Measurements from ENCODE around the gene SNU13. TPM values are rescaled to one million over a fixed set of nuclear protein-coding genes. Genes with fewer than 3 reads are reported as not detected.
"Not testable (repeated sequence)": the region's sequence is repeated elsewhere in the genome, so short reads cannot be mapped to it uniquely, and the experiment has no call there.

The SNU13 gene
- polyA plus RNA-seq (2013) = 120 TPM

DNA sequence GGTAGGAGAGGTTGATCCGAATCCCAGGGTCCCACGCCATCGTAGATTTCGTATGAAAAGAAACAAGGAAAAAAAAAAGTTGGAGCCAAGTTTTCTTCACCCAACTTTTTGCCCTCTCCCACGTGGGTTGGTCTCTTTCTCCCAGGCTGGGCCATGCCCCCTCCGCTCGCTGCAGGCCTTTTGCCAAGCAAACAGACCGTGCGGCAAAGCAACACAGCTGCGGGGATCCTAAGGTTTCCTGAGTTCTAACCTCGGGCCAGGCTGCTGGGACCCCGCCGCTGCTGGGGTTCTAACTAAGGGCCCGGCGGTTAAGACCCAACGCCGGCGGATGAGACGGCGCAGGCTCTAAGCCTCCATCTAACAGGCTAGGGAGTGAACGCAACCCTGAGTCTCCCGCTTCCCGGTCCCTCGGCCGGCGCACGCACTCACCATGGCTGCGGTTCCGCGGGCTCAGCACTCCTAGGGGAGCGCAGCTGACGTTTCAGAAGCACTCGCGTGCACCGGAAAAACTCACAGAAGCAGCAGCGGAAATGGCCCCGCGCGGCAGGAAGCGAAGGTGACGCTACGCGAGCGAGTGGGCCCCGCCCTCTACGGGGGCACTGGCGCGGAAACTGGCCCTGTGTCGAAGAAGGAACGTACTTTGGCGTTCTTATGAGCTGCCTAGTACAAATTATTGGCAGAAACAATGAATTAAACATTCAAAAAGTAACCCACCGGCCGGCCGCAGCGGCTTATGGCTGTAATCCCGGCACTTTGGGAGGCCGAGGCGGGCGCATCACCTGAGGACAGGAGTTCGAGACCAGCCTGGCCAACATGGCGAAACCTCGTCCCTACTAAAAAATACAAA is at the start of gene SNU13:
Gene SNU13, minus strand, starts transcription at position 503 of the 847 bp plus-strand sequence. Its CDS starts 71 bp downstream, at position 432.
- WGBS (ENCODE audit: insufficient coverage) = under 1% methylated on average over 59 of the region's 62 CpGs
- peak; percentile 97 to 98 (median 98) for DNase-seq
- H3K4me3 ChIP-seq (ENCODE audit: control insufficient read depth in 1 of 7, extremely low read depth in 1 of 7, insufficient read depth in 4 of 7, low read depth in 2 of 7, low read length in 6 of 7) = peak within 1 kb of the TSS; percentile 64 to 96 (median 84)
- peak within 1 kb of the TSS; percentile 95 to 99 for H3K27ac ChIP-seq (ENCODE audit: insufficient read depth in 1 of 2, low read depth in 1 of 2, low read length in 2 of 2, poor library complexity in 1 of 2, severe bottlenecking in 2 of 2)
- H3K36me3 ChIP-seq (ENCODE audit: control insufficient read depth in 4 of 4, insufficient read depth in 4 of 4, low read length in 3 of 4) = peaks cover 2 to 11% (median 6%) of the 10 kb centered on the region in 4 experiments
- peaks cover 10 to 21% (median 15%) of the 10 kb centered on the region in 4 experiments for H3K4me1 ChIP-seq (ENCODE audit: control extremely low read depth in 1 of 4, control insufficient read depth in 4 of 4, insufficient read depth in 4 of 4, low read length in 3 of 4)
- CTCF ChIA-PET = interaction anchor here (0.9 to 3.3 kb wide), 7 partner anchors 9 to 250 kb away, joined by 3 to 16 read pairs (median 4); partner anchors contain the start of genes CCDC134 and MEI1
- H3K9me3 ChIP-seq (ENCODE audit: control extremely low read depth in 1 of 5, control insufficient read depth in 4 of 5, insufficient read depth in 2 of 5, low read depth in 1 of 5, low read length in 4 of 5) = no peaks in the 10 kb centered on the region
- H3K27me3 ChIP-seq (replicated peaks in 2 of 5; ENCODE audit: control insufficient read depth in 4 of 5, insufficient read depth in 5 of 5, low read length in 4 of 5) = no peaks in the 10 kb centered on the region
- POLR2A ChIA-PET = interaction anchor here (0.5 to 1.5 kb wide), 5 partner anchors 9 to 144 kb away, joined by 3 to 13 read pairs (median 3); partner anchors contain the start of genes CCDC134 and SREBF2

GRCh38 chr22:41733241-41733640 is 44.6 kb upstream of the SNU13 start:
- POLR2A ChIA-PET; H3K9me3 ChIP-seq (ENCODE audit: control extremely low read depth in 1 of 5, control insufficient read depth in 4 of 5, insufficient read depth in 2 of 5, low read depth in 1 of 5, low read length in 4 of 5); H3K4me3 ChIP-seq (ENCODE audit: control insufficient read depth in 1 of 7, extremely low read depth in 1 of 7, insufficient read depth in 4 of 7, low read depth in 2 of 7, low read length in 6 of 7); H3K4me1 ChIP-seq (ENCODE audit: control extremely low read depth in 1 of 4, control insufficient read depth in 4 of 4, insufficient read depth in 4 of 4, low read length in 3 of 4); DNase-seq; H3K36me3 ChIP-seq (ENCODE audit: control insufficient read depth in 4 of 4, insufficient read depth in 4 of 4, low read length in 3 of 4); H3K27ac ChIP-seq (ENCODE audit: insufficient read depth in 1 of 2, low read depth in 1 of 2, low read length in 2 of 2, poor library complexity in 1 of 2, severe bottlenecking in 2 of 2); H3K27me3 ChIP-seq (replicated peaks in 2 of 5; ENCODE audit: control insufficient read depth in 4 of 5, insufficient read depth in 5 of 5, low read length in 4 of 5): not testable (repeated sequence)
- WGBS (ENCODE audit: insufficient coverage) = 95% methylated on average over 2 of the region's 4 CpGs
- CTCF ChIA-PET = interaction anchor here (0.7 to 1.8 kb wide), 2 partner anchors 36 kb away, joined by 3 to 4 read pairs; no protein-coding TSS in a partner anchor

DNA sequence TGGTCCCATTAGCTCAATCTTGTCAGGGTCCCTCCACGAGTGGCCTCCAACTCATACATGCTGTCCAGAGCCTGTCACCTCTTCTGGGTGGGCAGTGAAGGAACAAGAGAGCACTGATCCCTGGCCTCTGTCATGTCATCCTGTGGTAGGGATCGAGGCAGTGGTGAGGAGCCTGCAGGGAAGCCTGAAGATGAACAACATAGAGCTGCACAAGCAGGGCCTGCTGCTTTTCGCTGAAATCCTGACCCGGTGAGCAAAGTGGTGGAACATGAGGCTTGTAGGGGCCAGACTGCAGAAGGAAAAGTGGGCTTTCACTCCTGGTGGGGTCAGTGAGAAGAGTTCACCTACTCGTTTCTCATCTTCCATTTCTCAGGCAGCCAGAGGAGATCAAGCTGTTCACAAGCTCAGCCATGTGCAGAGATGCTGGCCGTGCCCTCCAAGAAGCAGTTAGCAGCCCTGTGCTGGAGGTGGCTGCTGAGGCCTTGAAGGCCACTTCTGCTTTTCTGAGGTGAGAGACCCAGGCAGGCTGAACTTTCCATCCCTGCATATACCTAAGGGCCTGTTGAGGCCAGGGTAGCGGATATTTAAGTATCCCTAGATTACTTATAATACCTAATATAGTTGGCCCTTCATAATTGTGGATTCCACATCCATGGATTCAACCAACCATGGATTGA is 43.6 kb upstream of the SNU13 start:
- no peaks in the 10 kb centered on the region for H3K36me3 ChIP-seq (ENCODE audit: control insufficient read depth in 4 of 4, insufficient read depth in 4 of 4, low read length in 3 of 4)
- no peaks in the 10 kb centered on the region for H3K4me1 ChIP-seq (ENCODE audit: control extremely low read depth in 1 of 4, control insufficient read depth in 4 of 4, insufficient read depth in 4 of 4, low read length in 3 of 4)
- DNase-seq = peak in 2 of 3 donors; percentile 17 to 27
- ChIA-PET POLR2A (no interaction called here), CTCF (interaction anchor here (0.7 kb wide), 1 partner anchor 35 kb away, joined by 3 read pairs; no protein-coding TSS in a partner anchor)
- no peak overlapping the region for H3K27ac ChIP-seq (ENCODE audit: insufficient read depth in 1 of 2, low read depth in 1 of 2, low read length in 2 of 2, poor library complexity in 1 of 2, severe bottlenecking in 2 of 2)
- H3K9me3 ChIP-seq (ENCODE audit: control extremely low read depth in 1 of 5, control insufficient read depth in 4 of 5, insufficient read depth in 2 of 5, low read depth in 1 of 5, low read length in 4 of 5) = no peaks in the 10 kb centered on the region
- H3K27me3 ChIP-seq (replicated peaks in 2 of 5; ENCODE audit: control insufficient read depth in 4 of 5, insufficient read depth in 5 of 5, low read length in 4 of 5) = no peaks in the 10 kb centered on the region
- WGBS (ENCODE audit: insufficient coverage) = 93% methylated on average over 5 of the region's 7 CpGs
- no peak overlapping the region for H3K4me3 ChIP-seq (ENCODE audit: control insufficient read depth in 1 of 7, extremely low read depth in 1 of 7, insufficient read depth in 4 of 7, low read depth in 2 of 7, low read length in 6 of 7)

- ChIA-PET POLR2A (no interaction called here), CTCF (no interaction called here)
- Histone ChIP-seq H3K4me3 (ENCODE audit: control insufficient read depth in 1 of 7, extremely low read depth in 1 of 7, insufficient read depth in 4 of 7, low read depth in 2 of 7, low read length in 6 of 7) (no peak overlapping the region), H3K4me1 (ENCODE audit: control extremely low read depth in 1 of 4, control insufficient read depth in 4 of 4, insufficient read depth in 4 of 4, low read length in 3 of 4) (no peaks in the 10 kb centered on the region), H3K27ac (ENCODE audit: insufficient read depth in 1 of 2, low read depth in 1 of 2, low read length in 2 of 2, poor library complexity in 1 of 2, severe bottlenecking in 2 of 2) (no peak overlapping the region), H3K27me3 (replicated peaks in 2 of 5; ENCODE audit: control insufficient read depth in 4 of 5, insufficient read depth in 5 of 5, low read length in 4 of 5) (no peaks in the 10 kb centered on the region), H3K9me3 (ENCODE audit: control extremely low read depth in 1 of 5, control insufficient read depth in 4 of 5, insufficient read depth in 2 of 5, low read depth in 1 of 5, low read length in 4 of 5) (no peaks in the 10 kb centered on the region), H3K36me3 (ENCODE audit: control insufficient read depth in 4 of 4, insufficient read depth in 4 of 4, low read length in 3 of 4) (no peaks in the 10 kb centered on the region)
- 100% methylated on average over 1 of the region's 2 CpGs for WGBS (ENCODE audit: insufficient coverage)
- DNase-seq = no peak
These were observed 42.9 kb upstream of the SNU13 start for GRCh38 chr22:41731609-41732008.

- Histone ChIP-seq H3K27ac (ENCODE audit: insufficient read depth in 1 of 2, low read depth in 1 of 2, low read length in 2 of 2, poor library complexity in 1 of 2, severe bottlenecking in 2 of 2) (no peak overlapping the region), H3K4me1 (ENCODE audit: control extremely low read depth in 1 of 4, control insufficient read depth in 4 of 4, insufficient read depth in 4 of 4, low read length in 3 of 4) (no peaks in the 10 kb centered on the region), H3K36me3 (ENCODE audit: control insufficient read depth in 4 of 4, insufficient read depth in 4 of 4, low read length in 3 of 4) (no peaks in the 10 kb centered on the region), H3K27me3 (replicated peaks in 2 of 5; ENCODE audit: control insufficient read depth in 4 of 5, insufficient read depth in 5 of 5, low read length in 4 of 5) (peaks cover 0 to 3% (median 0%) of the 10 kb centered on the region in 5 experiments), H3K9me3 (ENCODE audit: control extremely low read depth in 1 of 5, control insufficient read depth in 4 of 5, insufficient read depth in 2 of 5, low read depth in 1 of 5, low read length in 4 of 5) (no peaks in the 10 kb centered on the region), H3K4me3 (ENCODE audit: control insufficient read depth in 1 of 7, extremely low read depth in 1 of 7, insufficient read depth in 4 of 7, low read depth in 2 of 7, low read length in 6 of 7) (no peak overlapping the region)
- ChIA-PET POLR2A (no interaction called here), CTCF (interaction anchor here (0.6 to 1.2 kb wide), 5 partner anchors 13 to 122 kb away, joined by 3 to 4 read pairs (median 3); no protein-coding TSS in a partner anchor)
- DNase-seq = no peak
- WGBS (ENCODE audit: insufficient coverage) = 98% methylated on average over 6 of the region's 9 CpGs
These were observed 36.9 kb upstream of the SNU13 start for GRCh38 chr22:41725510-41726110.

DNA sequence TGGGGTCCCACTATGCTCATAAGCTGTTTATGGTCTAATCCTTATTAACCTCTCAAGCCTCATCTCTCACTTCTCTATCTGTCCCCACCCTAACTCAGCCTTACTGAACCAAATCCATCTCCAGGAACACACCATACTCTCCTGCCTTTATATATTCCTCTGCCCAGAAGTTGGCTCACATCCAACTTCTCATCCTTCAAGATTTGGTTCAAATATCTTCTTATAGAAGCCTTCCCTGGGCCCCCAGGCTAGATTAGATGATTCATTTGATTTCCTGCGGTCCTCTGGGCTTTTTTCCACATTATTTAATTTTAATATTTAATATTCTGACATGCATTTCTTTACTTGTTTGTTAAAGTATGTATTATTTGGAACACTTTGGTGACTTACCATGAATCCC is 33.8 kb upstream of the SNU13 start:
- no CpG with 5 or more reads among the region's 1 CpG for WGBS (ENCODE audit: insufficient coverage)
- H3K9me3 ChIP-seq (ENCODE audit: control extremely low read depth in 1 of 5, control insufficient read depth in 4 of 5, insufficient read depth in 2 of 5, low read depth in 1 of 5, low read length in 4 of 5) = no peaks in the 10 kb centered on the region
- H3K4me1 ChIP-seq (ENCODE audit: control extremely low read depth in 1 of 4, control insufficient read depth in 4 of 4, insufficient read depth in 4 of 4, low read length in 3 of 4) = no peaks in the 10 kb centered on the region
- peaks cover 0 to 3% (median 0%) of the 10 kb centered on the region in 5 experiments for H3K27me3 ChIP-seq (replicated peaks in 2 of 5; ENCODE audit: control insufficient read depth in 4 of 5, insufficient read depth in 5 of 5, low read length in 4 of 5)
- ChIA-PET CTCF (interaction anchor here (2.8 kb wide), 1 partner anchor 24 kb away, joined by 7 read pairs; no protein-coding TSS in a partner anchor), POLR2A (no interaction called here)
- no peak overlapping the region for H3K27ac ChIP-seq (ENCODE audit: insufficient read depth in 1 of 2, low read depth in 1 of 2, low read length in 2 of 2, poor library complexity in 1 of 2, severe bottlenecking in 2 of 2)
- no peak overlapping the region for H3K4me3 ChIP-seq (ENCODE audit: control insufficient read depth in 1 of 7, extremely low read depth in 1 of 7, insufficient read depth in 4 of 7, low read depth in 2 of 7, low read length in 6 of 7)
- no peak for DNase-seq
- no peaks in the 10 kb centered on the region for H3K36me3 ChIP-seq (ENCODE audit: control insufficient read depth in 4 of 4, insufficient read depth in 4 of 4, low read length in 3 of 4)

All from common myeloid progenitor, CD34-positive (primary cell).